ENCODE data around the gene BCKDHA. TPM values are rescaled to one million over a fixed set of nuclear protein-coding genes. Genes with fewer than 3 reads are reported as not detected.

BCKDHA gene
- total RNA-seq, 2 experiments from 2014 or later, result 16.8 to 66.4 TPM

DNA sequence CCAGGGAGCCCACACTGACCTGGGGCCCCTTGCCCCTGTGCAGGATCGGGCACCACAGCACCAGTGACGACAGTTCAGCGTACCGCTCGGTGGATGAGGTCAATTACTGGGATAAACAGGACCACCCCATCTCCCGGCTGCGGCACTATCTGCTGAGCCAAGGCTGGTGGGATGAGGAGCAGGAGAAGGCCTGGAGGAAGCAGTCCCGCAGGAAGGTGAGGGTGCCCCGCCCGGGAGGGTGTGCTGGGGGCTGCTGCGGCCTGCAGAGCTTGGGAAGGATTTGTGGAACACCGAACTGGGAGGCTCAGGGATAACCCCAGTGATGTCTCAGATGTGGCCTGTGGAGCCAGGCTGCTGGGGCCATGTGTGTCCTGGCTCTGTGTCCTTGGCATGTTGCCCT is 25.3 kb downstream of the BCKDHA start:
- Histone ChIP-seq H3K4me3 (ENCODE audit: low read depth, low read length, poor library complexity, severe bottlenecking) (no peak overlapping the region), H4K20me1 (ENCODE audit: insufficient read depth, low read length) (no peaks in the 10 kb centered on the region), H2AFZ (ENCODE audit: low read length) (no peak overlapping the region), H3K4me1 (ENCODE audit: insufficient read depth, low read length, poor library complexity, severe bottlenecking) (no peaks in the 10 kb centered on the region), H3K9me2 (ENCODE audit: insufficient read depth, low read length) (no peaks in the 10 kb centered on the region), H3K9me3 (ENCODE audit: low read length) (no peaks in the 10 kb centered on the region), H3K27ac (ENCODE audit: low read depth, low read length, poor library complexity, severe bottlenecking) (no peak overlapping the region), H3K79me2 (ENCODE audit: insufficient read depth, low read depth, low read length) (no peaks in the 10 kb centered on the region), H3K36me3 (ENCODE audit: insufficient read depth, low read length) (peaks cover 23% of the 10 kb centered on the region), H3K4me2 (ENCODE audit: low read length) (no peak overlapping the region)
- BruUV-seq (replicated peaks), result no TSS peak
- no peak for DNase-seq (ENCODE audit: low spot score)
- intact Hi-C loops (cut with micrococcal nuclease; ENCODE audit: unreplicated experiment), result no loop called here
- POLR2A ChIA-PET, result interaction anchor here (0.6 kb wide), 1 partner anchor 11 kb away, joined by 4 read pairs; no protein-coding TSS in a partner anchor
- CTCF ChIA-PET (ENCODE audit: unreplicated experiment), result no interaction called here
- no peak for TF ChIP-seq EZH2phosphoT487 (IDR thresholded peaks at IDR 0.05; ENCODE audit: borderline replicate concordance, low read depth, low read length)
- TF ChIP-seq, protein P1, sequence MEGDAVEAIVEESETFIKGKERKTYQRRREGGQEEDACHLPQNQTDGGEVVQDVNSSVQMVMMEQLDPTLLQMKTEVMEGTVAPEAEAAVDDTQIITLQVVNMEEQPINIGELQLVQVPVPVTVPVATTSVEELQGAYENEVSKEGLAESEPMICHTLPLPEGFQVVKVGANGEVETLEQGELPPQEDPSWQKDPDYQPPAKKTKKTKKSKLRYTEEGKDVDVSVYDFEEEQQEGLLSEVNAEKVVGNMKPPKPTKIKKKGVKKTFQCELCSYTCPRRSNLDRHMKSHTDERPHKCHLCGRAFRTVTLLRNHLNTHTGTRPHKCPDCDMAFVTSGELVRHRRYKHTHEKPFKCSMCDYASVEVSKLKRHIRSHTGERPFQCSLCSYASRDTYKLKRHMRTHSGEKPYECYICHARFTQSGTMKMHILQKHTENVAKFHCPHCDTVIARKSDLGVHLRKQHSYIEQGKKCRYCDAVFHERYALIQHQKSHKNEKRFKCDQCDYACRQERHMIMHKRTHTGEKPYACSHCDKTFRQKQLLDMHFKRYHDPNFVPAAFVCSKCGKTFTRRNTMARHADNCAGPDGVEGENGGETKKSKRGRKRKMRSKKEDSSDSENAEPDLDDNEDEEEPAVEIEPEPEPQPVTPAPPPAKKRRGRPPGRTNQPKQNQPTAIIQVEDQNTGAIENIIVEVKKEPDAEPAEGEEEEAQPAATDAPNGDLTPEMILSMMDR (conservative IDR thresholded peaks at IDR 0.05; ENCODE audit: low read length), result no peak

DNA sequence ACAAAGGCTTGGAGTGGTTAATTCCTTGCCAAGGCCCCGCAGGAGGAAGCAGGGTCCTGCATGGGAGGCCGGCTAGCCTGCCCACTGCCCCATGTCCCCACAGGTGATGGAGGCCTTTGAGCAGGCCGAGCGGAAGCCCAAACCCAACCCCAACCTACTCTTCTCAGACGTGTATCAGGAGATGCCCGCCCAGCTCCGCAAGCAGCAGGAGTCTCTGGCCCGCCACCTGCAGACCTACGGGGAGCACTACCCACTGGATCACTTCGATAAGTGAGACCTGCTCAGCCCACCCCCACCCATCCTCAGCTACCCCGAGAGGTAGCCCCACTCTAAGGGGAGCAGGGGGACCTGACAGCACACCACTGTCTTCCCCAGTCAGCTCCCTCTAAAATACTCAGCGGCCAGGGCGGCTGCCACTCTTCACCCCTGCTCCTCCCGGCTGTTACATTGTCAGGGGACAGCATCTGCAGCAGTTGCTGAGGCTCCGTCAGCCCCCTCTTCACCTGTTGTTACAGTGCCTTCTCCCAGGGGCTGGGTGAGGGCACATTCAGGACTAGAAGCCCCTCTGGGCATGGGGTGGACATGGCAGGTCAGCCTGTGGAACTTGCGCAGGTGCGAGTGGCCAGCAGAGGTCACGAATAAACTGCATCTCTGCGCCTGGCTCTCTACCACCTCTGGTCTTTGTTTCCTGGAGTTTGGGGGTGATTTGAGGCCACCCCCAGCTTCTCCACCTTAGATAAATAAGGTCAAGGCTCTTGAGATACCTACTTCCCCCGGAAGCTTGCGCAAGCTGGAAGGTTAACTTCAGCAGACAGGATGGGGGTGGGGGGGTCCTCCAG is 26.9 kb downstream of the BCKDHA start:
- no peak for DNase-seq (ENCODE audit: low spot score)
- CTCF ChIA-PET (ENCODE audit: unreplicated experiment), result no interaction called here

More for the DNA sequence above, 26.9 kb downstream of the BCKDHA start:
- H3K4me2 ChIP-seq (ENCODE audit: low read length), result no peak overlapping the region
- H3K9me3 ChIP-seq (ENCODE audit: low read length), result no peaks in the 10 kb centered on the region
- no peak overlapping the region for H3K4me3 ChIP-seq (ENCODE audit: low read depth, low read length, poor library complexity, severe bottlenecking)
- POLR2A ChIA-PET, result interaction anchor here (0.6 kb wide), 1 partner anchor 15 kb away, joined by 3 read pairs; no protein-coding TSS in a partner anchor
- H4K20me1 ChIP-seq (ENCODE audit: insufficient read depth, low read length), result no peaks in the 10 kb centered on the region
- no TSS peak for BruUV-seq (replicated peaks)
- no peaks in the 10 kb centered on the region for H3K4me1 ChIP-seq (ENCODE audit: insufficient read depth, low read length, poor library complexity, severe bottlenecking)
- H3K36me3 ChIP-seq (ENCODE audit: insufficient read depth, low read length), result peaks cover 19% of the 10 kb centered on the region
- intact Hi-C loops (cut with micrococcal nuclease; ENCODE audit: unreplicated experiment), result no loop called here
- no peak overlapping the region for H2AFZ ChIP-seq (ENCODE audit: low read length)
- no peaks in the 10 kb centered on the region for H3K9me2 ChIP-seq (ENCODE audit: insufficient read depth, low read length)
- H3K79me2 ChIP-seq (ENCODE audit: insufficient read depth, low read depth, low read length), result no peaks in the 10 kb centered on the region
- no peak overlapping the region for H3K27ac ChIP-seq (ENCODE audit: low read depth, low read length, poor library complexity, severe bottlenecking)
- TF ChIP-seq, protein P1 (conservative IDR thresholded peaks at IDR 0.05; ENCODE audit: low read length), result no peak
- TF ChIP-seq EZH2phosphoT487 (IDR thresholded peaks at IDR 0.05; ENCODE audit: borderline replicate concordance, low read depth, low read length), result no peak

All from OCI-LY7 (cell line).